Measurements from ENCODE around the gene ENPP5.
"Not testable (repeated sequence)": the region's sequence is repeated elsewhere in the genome, so short reads cannot be mapped to it uniquely, and the experiment has no call there.

Gene ENPP5

GRCh38 chr6:46138281-46138680 lies 32.5 kb downstream of the ENPP5 start:
- no peaks in the 10 kb centered on the region for H3K4me1 ChIP-seq (ENCODE audit: insufficient read depth, insufficient read length)
- H3K27me3 ChIP-seq (ENCODE audit: insufficient read depth, insufficient read length), result no peaks in the 10 kb centered on the region
- TF ChIP-seq YY1 (IDR thresholded peaks at IDR 0.05; ENCODE audit: insufficient read depth, insufficient read length) (no peak), ZNF274 (IDR thresholded peaks at IDR 0.05; ENCODE audit: low read depth, low read length) (no peak), SUZ12 (IDR thresholded peaks at IDR 0.05; ENCODE audit: extremely low read depth, insufficient read depth, insufficient read length) (no peak)
- no peaks in the 10 kb centered on the region for H3K36me3 ChIP-seq (ENCODE audit: insufficient read depth, insufficient read length, low read length)
- no peak overlapping the region for H3K9ac ChIP-seq (ENCODE audit: insufficient read length, low read depth)
- H3K4me3 ChIP-seq (ENCODE audit: insufficient read length, low read depth), result no peak overlapping the region
- no peaks in the 10 kb centered on the region for H3K9me3 ChIP-seq (ENCODE audit: insufficient read depth, low read length)
- DNase-seq (ENCODE audit: low read depth, low spot score), result no peak

GRCh38 chr6:46137387-46137786 lies 33.4 kb downstream of the ENPP5 start:
- Histone ChIP-seq H3K27me3 (ENCODE audit: insufficient read depth, insufficient read length) (no peaks in the 10 kb centered on the region), H3K4me3 (ENCODE audit: insufficient read length, low read depth) (no peak overlapping the region), H3K9me3 (ENCODE audit: insufficient read depth, low read length) (no peaks in the 10 kb centered on the region), H3K4me1 (ENCODE audit: insufficient read depth, insufficient read length) (no peaks in the 10 kb centered on the region), H3K9ac (ENCODE audit: insufficient read length, low read depth) (no peak overlapping the region), H3K36me3 (ENCODE audit: insufficient read depth, insufficient read length, low read length) (no peaks in the 10 kb centered on the region)
- TF ChIP-seq ZNF274 (IDR thresholded peaks at IDR 0.05; ENCODE audit: low read depth, low read length), result no peak
- no peak for DNase-seq (ENCODE audit: low read depth, low spot score)

DNA sequence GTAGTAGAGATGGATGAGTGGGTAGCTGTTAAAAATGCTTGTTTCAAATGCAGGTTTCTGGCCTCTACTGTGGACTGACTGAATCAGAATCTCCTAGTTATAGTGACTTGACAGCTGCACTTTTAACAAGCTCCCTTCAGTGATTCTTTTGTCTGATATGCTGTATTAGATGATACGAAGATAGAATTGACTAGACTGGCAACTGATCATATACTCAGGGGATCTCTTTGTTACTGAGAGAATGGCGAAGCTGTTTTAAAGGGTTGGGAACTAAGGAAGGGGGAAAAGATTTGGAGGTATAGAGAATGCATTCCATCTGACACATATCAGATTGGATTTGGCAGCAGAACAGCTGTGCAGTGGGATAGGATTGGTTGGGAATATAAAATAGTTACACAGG lies 33.9 kb downstream of the ENPP5 start:
- Histone ChIP-seq H3K36me3 (ENCODE audit: insufficient read depth, insufficient read length, low read length) (no peaks in the 10 kb centered on the region), H3K4me1 (ENCODE audit: insufficient read depth, insufficient read length) (no peaks in the 10 kb centered on the region), H3K27me3 (ENCODE audit: insufficient read depth, insufficient read length) (no peaks in the 10 kb centered on the region), H3K9ac (ENCODE audit: insufficient read length, low read depth) (no peak overlapping the region), H3K9me3 (ENCODE audit: insufficient read depth, low read length) (no peaks in the 10 kb centered on the region), H3K4me3 (ENCODE audit: insufficient read length, low read depth) (no peak overlapping the region)
- DNase-seq (ENCODE audit: low read depth, low spot score), result no peak
- TF ChIP-seq YY1 (IDR thresholded peaks at IDR 0.05; ENCODE audit: insufficient read depth, insufficient read length) (no peak), ZNF274 (IDR thresholded peaks at IDR 0.05; ENCODE audit: low read depth, low read length) (no peak), SUZ12 (IDR thresholded peaks at IDR 0.05; ENCODE audit: extremely low read depth, insufficient read depth, insufficient read length) (no peak)

DNA sequence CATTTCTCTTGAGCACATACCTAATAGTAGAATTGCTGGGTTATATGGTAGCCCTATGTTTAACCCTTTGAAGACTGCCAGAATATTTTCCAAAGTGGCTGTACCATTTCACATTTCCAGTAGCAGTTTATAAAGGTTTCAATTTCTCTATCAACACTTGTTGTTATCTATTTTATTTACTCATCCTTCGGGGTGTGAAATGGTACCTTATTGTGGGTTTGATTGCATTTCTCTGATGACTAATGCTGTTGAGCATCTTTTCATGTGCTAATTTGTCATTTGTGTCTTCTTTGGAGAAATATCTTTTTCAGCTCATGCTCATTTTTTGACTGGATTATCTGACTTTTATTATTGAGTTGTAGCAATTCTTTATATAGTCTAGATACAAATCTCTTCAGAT lies 35.6 kb downstream of the ENPP5 start:
- DNase-seq (ENCODE audit: low read depth, low spot score), result no peak
- Histone ChIP-seq H3K9me3 (ENCODE audit: insufficient read depth, low read length) (no peaks in the 10 kb centered on the region), H3K4me3 (ENCODE audit: insufficient read length, low read depth) (no peak overlapping the region), H3K36me3 (ENCODE audit: insufficient read depth, insufficient read length, low read length) (no peaks in the 10 kb centered on the region), H3K9ac (ENCODE audit: insufficient read length, low read depth) (no peak overlapping the region), H3K27me3 (ENCODE audit: insufficient read depth, insufficient read length) (peaks cover 6% of the 10 kb centered on the region), H3K4me1 (ENCODE audit: insufficient read depth, insufficient read length) (no peaks in the 10 kb centered on the region)
- no peak for TF ChIP-seq ZNF274 (IDR thresholded peaks at IDR 0.05; ENCODE audit: low read depth, low read length)
- TF ChIP-seq SUZ12 (IDR thresholded peaks at IDR 0.05; ENCODE audit: extremely low read depth, insufficient read depth, insufficient read length), result no peak
- TF ChIP-seq YY1 (IDR thresholded peaks at IDR 0.05; ENCODE audit: insufficient read depth, insufficient read length), result no peak

GRCh38 chr6:46134216-46134615 lies 36.6 kb downstream of the ENPP5 start:
- no peak overlapping the region for H3K4me3 ChIP-seq (ENCODE audit: insufficient read length, low read depth)
- H3K9me3 ChIP-seq (ENCODE audit: insufficient read depth, low read length), result no peaks in the 10 kb centered on the region
- no peaks in the 10 kb centered on the region for H3K4me1 ChIP-seq (ENCODE audit: insufficient read depth, insufficient read length)
- no peak for DNase-seq (ENCODE audit: low read depth, low spot score)
- TF ChIP-seq YY1 (IDR thresholded peaks at IDR 0.05; ENCODE audit: insufficient read depth, insufficient read length) (no peak), SUZ12 (IDR thresholded peaks at IDR 0.05; ENCODE audit: extremely low read depth, insufficient read depth, insufficient read length) (no peak), ZNF274 (IDR thresholded peaks at IDR 0.05; ENCODE audit: low read depth, low read length) (no peak)
- no peak overlapping the region for H3K9ac ChIP-seq (ENCODE audit: insufficient read length, low read depth)
- peaks cover 9% of the 10 kb centered on the region for H3K27me3 ChIP-seq (ENCODE audit: insufficient read depth, insufficient read length)
- H3K36me3 ChIP-seq (ENCODE audit: insufficient read depth, insufficient read length, low read length), result no peaks in the 10 kb centered on the region

- H3K9ac ChIP-seq (ENCODE audit: insufficient read length, low read depth); DNase-seq (ENCODE audit: low read depth, low spot score); H3K9me3 ChIP-seq (ENCODE audit: insufficient read depth, low read length); H3K4me1 ChIP-seq (ENCODE audit: insufficient read depth, insufficient read length); H3K4me3 ChIP-seq (ENCODE audit: insufficient read length, low read depth); H3K36me3 ChIP-seq (ENCODE audit: insufficient read depth, insufficient read length, low read length): not testable (repeated sequence)
- H3K27me3 ChIP-seq (ENCODE audit: insufficient read depth, insufficient read length), result peaks cover 18% of the 10 kb centered on the region
Observed at GRCh38 chr6:46131291-46131690, 39.5 kb downstream of the ENPP5 start.

DNA sequence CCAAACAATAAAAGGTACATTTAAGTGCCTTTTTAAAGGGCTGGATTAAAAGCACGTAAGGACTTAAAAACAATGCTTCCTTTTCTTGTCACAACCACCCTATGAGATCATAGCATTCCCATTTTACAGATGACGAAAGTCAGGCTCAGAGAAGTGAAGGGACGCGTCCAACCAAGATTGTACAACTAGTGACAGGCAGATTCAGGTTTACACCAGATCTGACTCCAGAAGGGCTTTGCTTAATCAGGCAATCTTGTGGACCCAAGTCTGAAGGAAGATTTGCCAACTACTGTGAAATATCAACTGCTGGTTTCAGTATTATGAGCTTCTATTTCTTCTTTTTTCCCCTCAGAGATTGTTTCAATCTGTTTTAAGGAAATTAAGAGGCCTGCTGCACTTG lies 40.1 kb downstream of the ENPP5 start:
- no peak for DNase-seq (ENCODE audit: low read depth, low spot score)
- Histone ChIP-seq H3K4me1 (ENCODE audit: insufficient read depth, insufficient read length) (no peaks in the 10 kb centered on the region), H3K4me3 (ENCODE audit: insufficient read length, low read depth) (no peak overlapping the region), H3K27me3 (ENCODE audit: insufficient read depth, insufficient read length) (peaks cover 18% of the 10 kb centered on the region), H3K9me3 (ENCODE audit: insufficient read depth, low read length) (no peaks in the 10 kb centered on the region), H3K36me3 (ENCODE audit: insufficient read depth, insufficient read length, low read length) (no peaks in the 10 kb centered on the region), H3K9ac (ENCODE audit: insufficient read length, low read depth) (no peak overlapping the region)
- TF ChIP-seq YY1 (IDR thresholded peaks at IDR 0.05; ENCODE audit: insufficient read depth, insufficient read length) (no peak), ZNF274 (IDR thresholded peaks at IDR 0.05; ENCODE audit: low read depth, low read length) (no peak), SUZ12 (IDR thresholded peaks at IDR 0.05; ENCODE audit: extremely low read depth, insufficient read depth, insufficient read length) (no peak)

Data from NT2/D1 (cell line).